Panc1 (cell line): Measurements from ENCODE around the gene IRX1. TPM values are rescaled to one million over a fixed set of nuclear protein-coding genes. Genes with fewer than 3 reads are reported as not detected.

Experiments
- ATAC-seq: fragments of 200-7000 bp; cut with Tn5 transposase; 2 replicates; pipeline ENCODE4 v1.9.1; 2020; ENCODE audit warnings: mild to moderate bottlenecking, moderate library complexity
- BruUV-seq: library from RNA; stranded (reverse); fragments of 400-500 nt; replicated peaks from 2 replicates; lab custom pipeline; 2021; lab: Mats Ljungman, UMichigan
- CTCF ChIA-PET: fragments of 300-600 bp; sonication (Branson Sonifier 250); formaldehyde crosslinking; loops from one replicate; lab custom pipeline; 2022; ENCODE audit warnings: antibody characterized with exemption; lab: Charles Lee
- POLR2A ChIA-PET: fragments of 300-600 bp; sonication (Branson Sonifier 250); formaldehyde crosslinking; loops from one replicate; lab custom pipeline; 2022; ENCODE audit warnings: antibody characterized with exemption; lab: Charles Lee
- DNase-seq: peaks from one replicate; pipeline ENCODE4 v3.0.0-alpha.2; 2010; ENCODE audit warnings: low read depth, low spot score
- H3K27ac ChIP-seq: 2 replicates; pipeline ENCODE4 v1.5.1; 2011; ENCODE audit warnings: mild to moderate bottlenecking, low read length, inconsistent platforms
- H3K27me3 ChIP-seq: fragments of 200-500 bp; sonication (Bioruptor generic); 2 replicates; pipeline ENCODE4 v1.6.0; 2014; ENCODE audit warnings: low read length, inconsistent platforms; ENCODE audit not compliant: control insufficient read depth, insufficient read depth
- H3K36me3 ChIP-seq: fragments of 200-500 bp; sonication (Bioruptor generic); 2 replicates; pipeline ENCODE4 v1.5.1; 2014; ENCODE audit warnings: inconsistent platforms, mild to moderate bottlenecking, low read length, moderate library complexity; ENCODE audit not compliant: control insufficient read depth, insufficient read depth
- H3K4me1 ChIP-seq: 2 replicates; pipeline ENCODE4 v1.5.1; 2011; ENCODE audit warnings: inconsistent platforms, mild to moderate bottlenecking, low read length, moderate library complexity; ENCODE audit not compliant: control insufficient read depth, insufficient read depth
- H3K4me3 ChIP-seq, 2 experiments: 2 replicates each; pipeline ENCODE4 v1.5.1; 2011 to 2012; ENCODE audit warnings: low read depth in 2 of 2, low read length in 2 of 2, mild to moderate bottlenecking in 2 of 2, inconsistent platforms in 1 of 2, moderate library complexity in 1 of 2
- H3K9me3 ChIP-seq: fragments of 200-500 bp; sonication (Bioruptor generic); 2 replicates; pipeline ENCODE4 v1.5.1; 2014; ENCODE audit warnings: low read depth, mild to moderate bottlenecking, inconsistent platforms, low read length, moderate library complexity; ENCODE audit not compliant: control insufficient read depth, insufficient read depth
- POLR2AphosphoS5 ChIP-seq: IDR thresholded peaks from 2 replicates; pipeline ENCODE4 v1.6.1; 2012; ENCODE audit warnings: mild to moderate bottlenecking, low read depth, low read length, moderate library complexity
- SIN3A ChIP-seq: IDR thresholded peaks from 2 replicates; pipeline ENCODE4 v1.6.1; 2012; ENCODE audit warnings: low read depth, mild to moderate bottlenecking, low read length, moderate library complexity, borderline replicate concordance; ENCODE audit not compliant: insufficient read depth
- TCF7L2 ChIP-seq: IDR thresholded peaks from 2 replicates; pipeline ENCODE4 v1.6.1; 2011; ENCODE audit warnings: mild to moderate bottlenecking, low read depth, low read length, inconsistent platforms
- in situ Hi-C: cut with HindIII; loops from 2 replicates; pipeline ENCODE4 v1.10.0; 2016; ENCODE audit warnings: low sequenced_read_pairs, low pct_unique_long_range_greater_than_20kb
- intact Hi-C: fragments of 100-400 bp; cut with micrococcal nuclease; formaldehyde crosslinking; loops from one replicate; pipeline ENCODE4 v1.10.0; 2022; ENCODE audit not compliant: unreplicated experiment
- total RNA-seq: library from RNA; stranded (reverse); gene quantifications from one replicate; pipeline ENCODE4 v1.2.1, GENCODE V29; 2021; ENCODE audit not compliant: unreplicated experiment
- TF ChIP-seq, protein P1 (sequence below): fragments of 450-650 bp; IDR thresholded peaks from 2 replicates; pipeline ENCODE4 v1.5.1; 2017; ENCODE audit warnings: mild to moderate bottlenecking
- TF ChIP-seq, protein P2 (sequence below), 2 experiments: IDR thresholded peaks; 2 replicates each; pipeline ENCODE4 v1.6.1; 2011 to 2012; ENCODE audit warnings: low read depth in 2 of 2, control low read depth in 1 of 2, low read length in 1 of 2, mild to moderate bottlenecking in 1 of 2, moderate library complexity in 1 of 2; ENCODE audit not compliant: insufficient read depth in 1 of 2

Gene IRX1
- total RNA-seq, 1 experiment from 2014 or later = not detected

DNA sequence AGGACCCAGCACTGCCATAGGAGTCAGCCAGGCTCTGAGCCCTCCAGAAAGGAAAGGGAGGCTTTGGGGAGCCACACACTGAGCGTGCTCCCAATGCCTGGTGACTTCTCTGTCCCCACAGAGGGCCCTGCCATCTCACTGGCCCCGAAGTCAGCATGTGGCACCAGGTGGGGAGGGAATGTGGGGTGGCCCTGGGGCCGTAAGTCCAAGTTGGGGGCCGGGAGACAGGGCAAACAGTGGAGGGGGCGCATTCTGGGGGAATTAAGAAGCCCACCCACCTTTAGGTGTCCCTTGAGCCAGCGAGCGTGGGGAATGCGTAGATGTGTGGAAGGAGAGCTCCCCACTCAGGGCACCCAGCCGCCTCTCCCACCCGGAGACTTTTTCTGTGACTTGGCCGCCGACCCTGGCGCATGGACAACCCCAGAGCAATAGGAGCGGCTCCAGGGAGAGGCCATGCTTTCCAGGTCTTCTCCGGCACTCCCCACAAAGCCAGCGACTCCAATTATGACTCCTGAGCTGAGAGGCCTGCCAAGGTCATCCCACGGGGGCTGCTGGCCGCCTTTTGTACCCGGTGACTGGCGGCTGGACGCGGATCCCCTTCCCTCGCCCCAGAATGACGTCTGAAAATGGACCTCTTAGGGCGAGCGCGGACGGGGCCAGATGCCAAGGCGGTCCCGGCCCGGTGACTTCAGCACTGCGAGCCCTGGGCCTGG lies 9.8 kb downstream of the IRX1 start:
- DNase-seq (no peak), ATAC-seq (no peak)
- no peaks in the 10 kb centered on the region for H3K36me3 ChIP-seq
- no peaks in the 10 kb centered on the region for H3K9me3 ChIP-seq
- BruUV-seq = no TSS peak
- in situ Hi-C loops (no loop called here), intact Hi-C loops (no loop called here)
- ChIA-PET CTCF (no interaction called here), POLR2A (no interaction called here)
- H3K27ac ChIP-seq = no peak overlapping the region
- no peak for TF ChIP-seq POLR2AphosphoS5
- TF ChIP-seq TCF7L2 = no peak
- TF ChIP-seq, protein P1, sequence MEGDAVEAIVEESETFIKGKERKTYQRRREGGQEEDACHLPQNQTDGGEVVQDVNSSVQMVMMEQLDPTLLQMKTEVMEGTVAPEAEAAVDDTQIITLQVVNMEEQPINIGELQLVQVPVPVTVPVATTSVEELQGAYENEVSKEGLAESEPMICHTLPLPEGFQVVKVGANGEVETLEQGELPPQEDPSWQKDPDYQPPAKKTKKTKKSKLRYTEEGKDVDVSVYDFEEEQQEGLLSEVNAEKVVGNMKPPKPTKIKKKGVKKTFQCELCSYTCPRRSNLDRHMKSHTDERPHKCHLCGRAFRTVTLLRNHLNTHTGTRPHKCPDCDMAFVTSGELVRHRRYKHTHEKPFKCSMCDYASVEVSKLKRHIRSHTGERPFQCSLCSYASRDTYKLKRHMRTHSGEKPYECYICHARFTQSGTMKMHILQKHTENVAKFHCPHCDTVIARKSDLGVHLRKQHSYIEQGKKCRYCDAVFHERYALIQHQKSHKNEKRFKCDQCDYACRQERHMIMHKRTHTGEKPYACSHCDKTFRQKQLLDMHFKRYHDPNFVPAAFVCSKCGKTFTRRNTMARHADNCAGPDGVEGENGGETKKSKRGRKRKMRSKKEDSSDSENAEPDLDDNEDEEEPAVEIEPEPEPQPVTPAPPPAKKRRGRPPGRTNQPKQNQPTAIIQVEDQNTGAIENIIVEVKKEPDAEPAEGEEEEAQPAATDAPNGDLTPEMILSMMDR = no peak
- no peak for TF ChIP-seq SIN3A
- TF ChIP-seq, protein P2, sequence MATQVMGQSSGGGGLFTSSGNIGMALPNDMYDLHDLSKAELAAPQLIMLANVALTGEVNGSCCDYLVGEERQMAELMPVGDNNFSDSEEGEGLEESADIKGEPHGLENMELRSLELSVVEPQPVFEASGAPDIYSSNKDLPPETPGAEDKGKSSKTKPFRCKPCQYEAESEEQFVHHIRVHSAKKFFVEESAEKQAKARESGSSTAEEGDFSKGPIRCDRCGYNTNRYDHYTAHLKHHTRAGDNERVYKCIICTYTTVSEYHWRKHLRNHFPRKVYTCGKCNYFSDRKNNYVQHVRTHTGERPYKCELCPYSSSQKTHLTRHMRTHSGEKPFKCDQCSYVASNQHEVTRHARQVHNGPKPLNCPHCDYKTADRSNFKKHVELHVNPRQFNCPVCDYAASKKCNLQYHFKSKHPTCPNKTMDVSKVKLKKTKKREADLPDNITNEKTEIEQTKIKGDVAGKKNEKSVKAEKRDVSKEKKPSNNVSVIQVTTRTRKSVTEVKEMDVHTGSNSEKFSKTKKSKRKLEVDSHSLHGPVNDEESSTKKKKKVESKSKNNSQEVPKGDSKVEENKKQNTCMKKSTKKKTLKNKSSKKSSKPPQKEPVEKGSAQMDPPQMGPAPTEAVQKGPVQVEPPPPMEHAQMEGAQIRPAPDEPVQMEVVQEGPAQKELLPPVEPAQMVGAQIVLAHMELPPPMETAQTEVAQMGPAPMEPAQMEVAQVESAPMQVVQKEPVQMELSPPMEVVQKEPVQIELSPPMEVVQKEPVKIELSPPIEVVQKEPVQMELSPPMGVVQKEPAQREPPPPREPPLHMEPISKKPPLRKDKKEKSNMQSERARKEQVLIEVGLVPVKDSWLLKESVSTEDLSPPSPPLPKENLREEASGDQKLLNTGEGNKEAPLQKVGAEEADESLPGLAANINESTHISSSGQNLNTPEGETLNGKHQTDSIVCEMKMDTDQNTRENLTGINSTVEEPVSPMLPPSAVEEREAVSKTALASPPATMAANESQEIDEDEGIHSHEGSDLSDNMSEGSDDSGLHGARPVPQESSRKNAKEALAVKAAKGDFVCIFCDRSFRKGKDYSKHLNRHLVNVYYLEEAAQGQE (IDR thresholded peaks at IDR 0.05; ENCODE audit: insufficient read depth in 1 of 2, low read depth in 2 of 2, low read length in 1 of 2) = no peak
- no peak overlapping the region for H3K4me3 ChIP-seq
- no peaks in the 10 kb centered on the region for H3K27me3 ChIP-seq
- no peaks in the 10 kb centered on the region for H3K4me1 ChIP-seq

DNA sequence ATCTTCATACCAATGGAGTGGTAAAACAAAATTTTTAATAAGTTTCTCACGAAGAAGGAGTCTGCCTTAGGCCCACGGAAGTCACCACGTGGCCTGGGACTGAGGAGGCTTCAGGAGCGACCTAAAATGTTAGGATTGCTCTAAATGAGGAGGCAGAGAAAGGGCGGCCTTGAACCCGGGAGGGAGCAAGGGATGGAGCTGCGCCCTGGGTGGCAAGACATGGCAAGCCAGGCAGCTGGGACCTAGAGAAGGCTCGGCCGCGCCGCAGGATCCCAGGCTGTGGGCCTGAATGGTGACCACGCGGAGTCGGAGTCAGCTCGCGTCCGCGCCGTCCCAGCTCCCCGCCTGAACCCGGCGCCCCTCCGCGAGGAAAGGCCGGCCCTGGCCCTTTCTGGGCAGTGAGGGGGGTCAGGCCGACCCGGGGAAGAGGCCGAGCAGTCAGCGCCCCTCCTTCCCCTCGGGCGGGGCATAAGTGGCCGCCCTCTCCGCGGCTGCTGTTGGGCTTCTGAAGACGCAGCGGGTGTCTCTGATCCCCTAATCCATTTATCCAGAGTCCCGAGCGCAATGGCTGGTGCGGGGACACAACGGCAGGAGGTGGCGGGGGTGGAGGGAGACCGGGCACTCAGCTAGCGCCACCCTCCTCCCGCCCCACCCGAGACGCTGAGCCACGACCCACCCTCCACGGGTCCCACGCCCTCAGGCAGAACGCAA lies 10.6 kb downstream of the IRX1 start:
- Histone ChIP-seq H3K36me3 (no peaks in the 10 kb centered on the region), H3K27me3 (no peaks in the 10 kb centered on the region), H3K9me3 (no peaks in the 10 kb centered on the region), H3K4me1 (no peaks in the 10 kb centered on the region), H3K4me3 (no peak overlapping the region), H3K27ac (no peak overlapping the region)
- no TSS peak for BruUV-seq
- POLR2A ChIA-PET = no interaction called here
- CTCF ChIA-PET = no interaction called here
- in situ Hi-C loops (no loop called here), intact Hi-C loops (no loop called here)
- DNase-seq = no peak
- TF ChIP-seq POLR2AphosphoS5 (no peak), TCF7L2 (no peak), SIN3A (no peak)
- TF ChIP-seq, protein P1 = no peak
- TF ChIP-seq, protein P2 (IDR thresholded peaks at IDR 0.05; ENCODE audit: insufficient read depth in 1 of 2, low read depth in 2 of 2, low read length in 1 of 2) = no peak
- ATAC-seq = no peak
